ENCODE results near the gene PJVK.

Gene PJVK

DNA sequence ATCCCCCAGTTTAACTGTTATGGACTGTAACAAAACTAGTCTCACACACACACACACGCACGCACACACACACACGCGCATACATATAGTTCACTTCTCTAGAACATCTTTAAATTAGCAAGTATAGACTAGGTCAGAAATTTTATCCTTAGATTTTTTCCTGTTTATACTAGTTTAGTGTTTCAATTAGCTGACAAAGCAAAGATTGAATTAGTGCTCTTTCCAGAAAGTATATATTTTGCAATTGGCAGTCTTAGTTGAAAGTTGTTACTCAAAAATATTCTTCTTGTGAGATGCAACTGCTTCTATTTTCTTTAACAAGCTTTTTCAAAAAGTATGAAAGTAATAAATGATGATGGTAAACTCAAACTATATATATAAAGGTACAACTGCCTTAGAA is 51.6 kb downstream of the PJVK start:
- no peak overlapping the region for H3K4me3 ChIP-seq
- no peak overlapping the region for H3K27ac ChIP-seq
- H3K9me3 ChIP-seq (ENCODE audit: low read depth, low read length): no peaks in the 10 kb centered on the region
- H3K9ac ChIP-seq (ENCODE audit: insufficient read length): no peak overlapping the region
- TF ChIP-seq FOXP2 (optimal IDR thresholded peaks at IDR 0.05; ENCODE audit: control extremely low read depth, extremely low read length, insufficient read depth): no peak
- TF ChIP-seq EZH2 (IDR thresholded peaks at IDR 0.05): no peak
- no peak for TF ChIP-seq POLR2AphosphoS5 (IDR thresholded peaks at IDR 0.05; ENCODE audit: borderline replicate concordance, low read depth, low read length)
- DNase-seq (ENCODE audit: low read depth, low spot score): no peak
- H3K36me3 ChIP-seq (ENCODE audit: insufficient read depth, low read length): peaks cover 55% of the 10 kb centered on the region

GRCh38 chr2:178506101-178506500 is 54.9 kb downstream of the PJVK start:
- no peak overlapping the region for H3K9ac ChIP-seq (ENCODE audit: insufficient read length)
- no peak for DNase-seq (ENCODE audit: low read depth, low spot score)
- no peak overlapping the region for H3K4me3 ChIP-seq
- peaks cover 37% of the 10 kb centered on the region for H3K36me3 ChIP-seq (ENCODE audit: insufficient read depth, low read length)
- no peaks in the 10 kb centered on the region for H3K9me3 ChIP-seq (ENCODE audit: low read depth, low read length)
- H3K27ac ChIP-seq: no peak overlapping the region
- TF ChIP-seq POLR2AphosphoS5 (IDR thresholded peaks at IDR 0.05; ENCODE audit: borderline replicate concordance, low read depth, low read length) (no peak), EZH2 (IDR thresholded peaks at IDR 0.05) (no peak)

DNA sequence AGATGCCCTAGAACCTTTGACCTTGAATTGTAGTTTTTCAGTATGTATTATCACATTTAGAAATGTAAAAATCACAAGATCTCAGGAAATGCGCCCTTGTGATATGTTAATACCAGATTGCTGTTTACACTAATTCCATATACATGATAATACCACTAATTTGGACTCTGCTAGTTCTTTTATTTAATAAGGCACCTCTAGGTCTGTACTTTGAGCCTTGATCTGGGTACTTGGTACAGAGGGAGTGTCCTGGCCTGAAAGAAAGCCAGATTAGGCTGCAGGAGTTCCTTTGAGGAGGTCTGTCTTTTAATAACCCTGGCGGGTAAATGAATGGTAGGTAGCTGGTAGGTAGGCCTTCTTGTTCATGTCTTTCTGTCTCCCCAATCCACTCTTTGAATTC is 55.3 kb downstream of the PJVK start:
- TF ChIP-seq POLR2AphosphoS5 (IDR thresholded peaks at IDR 0.05; ENCODE audit: borderline replicate concordance, low read depth, low read length) (no peak), FOXP2 (optimal IDR thresholded peaks at IDR 0.05; ENCODE audit: control extremely low read depth, extremely low read length, insufficient read depth) (no peak), EZH2 (IDR thresholded peaks at IDR 0.05) (no peak)
- Histone ChIP-seq H3K9ac (ENCODE audit: insufficient read length) (no peak overlapping the region), H3K4me3 (no peak overlapping the region), H3K36me3 (ENCODE audit: insufficient read depth, low read length) (peaks cover 33% of the 10 kb centered on the region), H3K27ac (no peak overlapping the region), H3K9me3 (ENCODE audit: low read depth, low read length) (no peaks in the 10 kb centered on the region)
- no peak for DNase-seq (ENCODE audit: low read depth, low spot score)

- DNase-seq (ENCODE audit: low read depth, low spot score): no peak
- no peak overlapping the region for H3K4me3 ChIP-seq
- TF ChIP-seq EZH2 (IDR thresholded peaks at IDR 0.05): no peak
- no peak for TF ChIP-seq POLR2AphosphoS5 (IDR thresholded peaks at IDR 0.05; ENCODE audit: borderline replicate concordance, low read depth, low read length)
- TF ChIP-seq FOXP2 (optimal IDR thresholded peaks at IDR 0.05; ENCODE audit: control extremely low read depth, extremely low read length, insufficient read depth): no peak
- H3K9me3 ChIP-seq (ENCODE audit: low read depth, low read length): no peaks in the 10 kb centered on the region
- peaks cover 29% of the 10 kb centered on the region for H3K36me3 ChIP-seq (ENCODE audit: insufficient read depth, low read length)
- H3K9ac ChIP-seq (ENCODE audit: insufficient read length): no peak overlapping the region
- H3K27ac ChIP-seq: no peak overlapping the region
Observed at GRCh38 chr2:178506949-178507348, 55.8 kb downstream of the PJVK start.

- Histone ChIP-seq H3K9me3 (ENCODE audit: low read depth, low read length) (no peaks in the 10 kb centered on the region), H3K9ac (ENCODE audit: insufficient read length) (no peak overlapping the region)
- no peak for DNase-seq (ENCODE audit: low read depth, low spot score)
Observed at GRCh38 chr2:178508646-178509045, 57.5 kb downstream of the PJVK start.

GRCh38 chr2:178510384-178510783 is 59.2 kb downstream of the PJVK start:
- TF ChIP-seq POLR2AphosphoS5 (IDR thresholded peaks at IDR 0.05; ENCODE audit: borderline replicate concordance, low read depth, low read length): no peak
- TF ChIP-seq EZH2 (IDR thresholded peaks at IDR 0.05): no peak
- no peak for TF ChIP-seq FOXP2 (optimal IDR thresholded peaks at IDR 0.05; ENCODE audit: control extremely low read depth, extremely low read length, insufficient read depth)
- 0 out of 2 replicates have a peak, but pooled peaks cover 3% of the 10 kb centered on the region for H3K36me3 ChIP-seq (ENCODE audit: insufficient read depth, low read length)
- H3K9ac ChIP-seq (ENCODE audit: insufficient read length): no peak overlapping the region
- no peak overlapping the region for H3K27ac ChIP-seq
- no peak for DNase-seq (ENCODE audit: low read depth, low spot score)
- no peak overlapping the region for H3K4me3 ChIP-seq
- H3K9me3 ChIP-seq (ENCODE audit: low read depth, low read length): no peaks in the 10 kb centered on the region

More at GRCh38 chr2:178508646-178509045, 57.5 kb downstream of the PJVK start:
- Histone ChIP-seq H3K36me3 (ENCODE audit: insufficient read depth, low read length) (peaks cover 12% of the 10 kb centered on the region), H3K4me3 (no peak overlapping the region), H3K27ac (no peak overlapping the region)
- no peak for TF ChIP-seq POLR2AphosphoS5 (IDR thresholded peaks at IDR 0.05; ENCODE audit: borderline replicate concordance, low read depth, low read length)
- no peak for TF ChIP-seq EZH2 (IDR thresholded peaks at IDR 0.05)
- no peak for TF ChIP-seq FOXP2 (optimal IDR thresholded peaks at IDR 0.05; ENCODE audit: control extremely low read depth, extremely low read length, insufficient read depth)

All from SK-N-MC (cell line).